DOHH2 (cell line): Measurements from ENCODE around the gene ICOS.

Experiments
- EZH2phosphoT487 ChIP-seq: fragments of 200-600 bp; sonication (generic); IDR thresholded peaks from 2 replicates; pipeline ENCODE4 v1.6.1; 2017; ENCODE audit warnings: borderline replicate concordance, mild to moderate bottlenecking, antibody characterized with exemption, low read length, moderate library complexity, mixed read lengths
- TF ChIP-seq, protein P1 (sequence below): fragments of 200-600 bp; sonication (generic); IDR thresholded peaks from one replicate; pipeline ENCODE4 v1.5.1; 2014; ENCODE audit warnings: antibody characterized with exemption, mild to moderate bottlenecking, low read depth, low read length; ENCODE audit not compliant: poor library complexity, severe bottlenecking

DNA sequence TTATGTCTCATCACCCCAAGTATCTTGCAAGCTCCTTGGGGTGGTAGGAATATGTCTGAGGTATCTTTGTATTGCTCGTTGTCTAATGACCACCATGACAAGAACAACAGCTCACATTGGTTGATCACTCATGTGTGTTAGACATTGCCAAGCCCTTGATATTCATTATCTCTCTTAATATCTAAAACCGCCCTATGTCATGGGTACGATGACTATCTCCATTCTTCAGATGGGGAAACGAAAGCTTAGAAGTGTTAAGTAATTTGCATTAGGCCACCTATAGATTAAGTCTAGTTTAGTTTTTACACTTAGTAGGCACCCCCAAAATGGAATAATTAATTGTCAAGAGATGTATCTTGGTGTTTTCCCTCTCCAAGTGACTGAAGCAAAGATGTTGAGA lies 57.0 kb downstream of the ICOS start:
- TF ChIP-seq, protein P1, sequence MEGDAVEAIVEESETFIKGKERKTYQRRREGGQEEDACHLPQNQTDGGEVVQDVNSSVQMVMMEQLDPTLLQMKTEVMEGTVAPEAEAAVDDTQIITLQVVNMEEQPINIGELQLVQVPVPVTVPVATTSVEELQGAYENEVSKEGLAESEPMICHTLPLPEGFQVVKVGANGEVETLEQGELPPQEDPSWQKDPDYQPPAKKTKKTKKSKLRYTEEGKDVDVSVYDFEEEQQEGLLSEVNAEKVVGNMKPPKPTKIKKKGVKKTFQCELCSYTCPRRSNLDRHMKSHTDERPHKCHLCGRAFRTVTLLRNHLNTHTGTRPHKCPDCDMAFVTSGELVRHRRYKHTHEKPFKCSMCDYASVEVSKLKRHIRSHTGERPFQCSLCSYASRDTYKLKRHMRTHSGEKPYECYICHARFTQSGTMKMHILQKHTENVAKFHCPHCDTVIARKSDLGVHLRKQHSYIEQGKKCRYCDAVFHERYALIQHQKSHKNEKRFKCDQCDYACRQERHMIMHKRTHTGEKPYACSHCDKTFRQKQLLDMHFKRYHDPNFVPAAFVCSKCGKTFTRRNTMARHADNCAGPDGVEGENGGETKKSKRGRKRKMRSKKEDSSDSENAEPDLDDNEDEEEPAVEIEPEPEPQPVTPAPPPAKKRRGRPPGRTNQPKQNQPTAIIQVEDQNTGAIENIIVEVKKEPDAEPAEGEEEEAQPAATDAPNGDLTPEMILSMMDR, result no peak
- TF ChIP-seq EZH2phosphoT487, result no peak
